ENCODE results near the gene PNPT1.
A peak's percentile ranks its signal among the peaks of the same experiment; 100 is the strongest.
"Not testable (repeated sequence)": the region's sequence is repeated elsewhere in the genome, so short reads cannot be mapped to it uniquely, and the experiment has no call there.

PNPT1 gene

DNA sequence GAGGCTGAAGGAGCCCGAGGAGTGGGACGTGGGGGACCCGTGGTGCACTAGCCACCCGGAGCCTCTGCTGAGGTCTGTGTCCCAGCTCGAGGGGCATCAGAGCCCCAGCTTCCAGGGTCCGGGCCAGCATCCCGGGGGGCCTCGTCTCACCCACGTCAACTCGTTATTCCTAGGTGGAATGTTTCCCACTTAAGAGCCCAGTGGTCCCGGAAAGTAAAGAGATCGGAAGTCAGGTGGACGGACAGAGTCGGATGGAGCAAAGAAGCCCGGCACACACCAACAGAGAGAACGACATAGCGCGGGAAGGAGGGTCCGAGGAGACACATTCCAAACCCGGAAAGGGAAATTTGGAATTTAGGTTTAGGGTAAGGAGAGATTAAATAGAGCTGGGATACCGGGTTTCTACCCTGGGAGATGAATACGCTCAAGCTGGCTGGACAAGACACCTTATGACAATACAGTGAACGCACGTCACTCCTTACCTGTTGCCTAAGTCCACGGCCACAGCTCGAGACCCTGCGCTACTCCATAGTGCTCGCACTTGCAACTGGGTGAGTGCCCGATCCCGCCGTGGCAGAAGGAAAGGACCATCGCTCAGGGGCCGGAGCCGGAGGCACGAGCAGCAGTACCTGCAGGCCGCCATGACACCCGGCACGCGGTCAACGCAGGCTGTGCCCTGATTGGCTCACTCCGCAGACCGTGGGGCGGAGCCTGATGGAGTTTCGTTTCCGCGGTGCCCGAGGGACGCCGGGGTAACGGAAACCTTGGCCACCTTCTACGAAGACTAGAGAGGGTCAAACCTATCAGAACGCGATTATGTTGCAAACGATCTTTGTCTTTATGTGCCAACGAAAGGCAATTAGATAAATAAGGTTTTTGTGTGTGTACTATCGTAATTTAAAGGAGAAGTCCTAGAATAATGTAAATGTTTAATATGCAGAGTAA, at the start of gene PNPT1:
Gene PNPT1 (minus strand): TSS at position 664 of the 945 bp plus-strand sequence. CDS start 21 bp downstream, at position 643.
- peak; percentile 94 for DNase-seq (ENCODE audit: low spot score)

GRCh38 chr2:55742996-55743395, 49.4 kb upstream of the PNPT1 start:
- no peak for DNase-seq (ENCODE audit: low spot score)

- not testable (repeated sequence) for DNase-seq (ENCODE audit: low spot score)
These were observed 42.4 kb upstream of the PNPT1 start for GRCh38 chr2:55736019-55736536.

DNA sequence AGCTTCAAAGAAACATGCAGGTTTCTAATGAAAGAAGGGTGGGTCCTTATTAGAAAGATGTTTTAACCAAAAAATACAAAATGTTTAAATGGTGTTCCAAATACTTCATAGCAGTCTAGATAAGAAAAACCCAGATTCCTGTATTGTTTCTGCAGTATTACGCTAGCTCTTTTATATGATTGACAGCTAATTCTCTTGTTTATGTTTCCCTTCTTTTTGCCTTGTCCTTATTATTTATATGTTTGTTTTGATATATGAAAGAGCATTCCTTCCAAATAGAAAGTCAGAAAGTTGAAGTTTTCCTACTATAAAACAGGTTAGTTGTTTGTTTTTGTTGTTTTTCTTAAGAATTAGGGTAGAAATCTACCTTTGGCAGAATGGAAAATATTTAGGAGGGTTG, 41.1 kb upstream of the PNPT1 start:
- DNase-seq (ENCODE audit: low spot score), result no peak

GRCh38 chr2:55733335-55733734, 39.7 kb upstream of the PNPT1 start:
- no peak for DNase-seq (ENCODE audit: low spot score)

DNA sequence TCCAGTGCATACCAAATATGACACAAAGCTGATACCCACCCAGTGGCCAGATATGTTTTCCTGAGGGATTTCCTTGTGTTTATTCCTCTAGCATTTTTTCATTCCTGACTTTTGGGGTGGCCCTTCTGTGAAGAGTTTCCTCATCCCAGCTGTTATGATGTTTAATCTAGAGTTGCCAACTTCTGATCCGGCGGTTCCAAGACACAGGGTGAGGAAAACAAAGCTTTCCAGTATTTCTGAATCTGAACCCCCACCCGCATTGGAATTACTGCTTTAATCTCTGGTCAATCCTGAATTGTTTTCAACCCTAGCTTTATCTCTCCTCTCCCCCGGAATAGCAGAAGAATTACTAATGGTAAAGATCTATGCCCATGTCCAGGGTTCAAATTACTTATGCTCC, 39.2 kb upstream of the PNPT1 start:
- no peak for DNase-seq (ENCODE audit: low spot score)

DNA sequence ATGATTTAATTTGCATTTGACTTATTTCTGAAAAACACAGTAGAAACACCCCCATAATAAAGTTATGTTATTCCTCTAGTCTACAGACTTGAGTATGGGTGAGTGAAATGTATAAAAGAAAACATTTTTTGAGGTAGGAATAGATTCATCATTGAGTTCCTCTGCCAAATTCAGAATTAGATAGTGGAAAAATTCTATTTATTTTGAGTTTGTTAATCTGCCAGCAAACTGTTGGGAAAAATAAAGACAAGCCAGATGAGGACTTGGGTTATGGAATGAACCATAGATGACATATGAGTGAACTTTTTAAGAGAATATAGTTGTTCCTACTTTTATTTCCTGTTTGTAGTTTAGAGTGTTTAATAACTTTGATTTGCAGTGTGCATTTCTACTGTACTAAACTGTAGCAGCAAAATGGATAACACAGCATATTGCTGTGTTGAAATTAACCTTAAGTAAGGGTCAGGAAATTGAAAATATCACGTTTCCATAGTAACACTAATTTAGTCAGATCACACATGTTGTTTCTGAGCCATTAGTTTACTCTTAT, 35.6 kb upstream of the PNPT1 start:
- DNase-seq (ENCODE audit: low spot score), result no peak

- DNase-seq (ENCODE audit: low spot score), result no peak
These were observed 28.1 kb upstream of the PNPT1 start for GRCh38 chr2:55721596-55722215.

- no peak for DNase-seq (ENCODE audit: low spot score)
These were observed 26.8 kb upstream of the PNPT1 start for GRCh38 chr2:55720417-55720816.

DNA sequence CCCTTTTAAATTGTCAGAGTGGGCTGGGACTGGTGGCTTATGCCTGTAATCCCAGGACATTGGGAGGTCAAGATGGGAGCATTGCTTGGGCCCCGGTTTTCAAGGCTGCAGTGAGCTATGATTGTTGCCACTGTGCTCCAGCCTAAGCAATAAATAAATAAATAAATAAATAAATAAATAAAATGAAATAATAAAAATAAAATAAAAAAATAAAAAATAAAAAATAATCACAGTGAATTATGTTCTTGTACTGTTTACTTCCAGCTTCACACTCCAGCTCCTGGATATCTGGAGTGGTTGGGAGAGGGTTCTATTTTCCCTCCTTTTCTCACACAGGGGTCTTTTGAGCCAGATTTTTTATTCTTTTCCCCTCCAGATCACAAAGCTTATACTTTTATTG, 26.2 kb upstream of the PNPT1 start:
- no peak for DNase-seq (ENCODE audit: low spot score)

- peak; percentile 62 for DNase-seq (ENCODE audit: low spot score)
These were observed 24.7 kb upstream of the PNPT1 start for GRCh38 chr2:55718165-55719008.

GRCh38 chr2:55715626-55716025, 22.0 kb upstream of the PNPT1 start:
- DNase-seq (ENCODE audit: low spot score), result no peak

GRCh38 chr2:55715178-55715577, 21.5 kb upstream of the PNPT1 start:
- DNase-seq (ENCODE audit: low spot score), result not testable (repeated sequence)

- DNase-seq (ENCODE audit: low spot score), result no peak
These were observed 18.9 kb upstream of the PNPT1 start for GRCh38 chr2:55712477-55713060.

DNA sequence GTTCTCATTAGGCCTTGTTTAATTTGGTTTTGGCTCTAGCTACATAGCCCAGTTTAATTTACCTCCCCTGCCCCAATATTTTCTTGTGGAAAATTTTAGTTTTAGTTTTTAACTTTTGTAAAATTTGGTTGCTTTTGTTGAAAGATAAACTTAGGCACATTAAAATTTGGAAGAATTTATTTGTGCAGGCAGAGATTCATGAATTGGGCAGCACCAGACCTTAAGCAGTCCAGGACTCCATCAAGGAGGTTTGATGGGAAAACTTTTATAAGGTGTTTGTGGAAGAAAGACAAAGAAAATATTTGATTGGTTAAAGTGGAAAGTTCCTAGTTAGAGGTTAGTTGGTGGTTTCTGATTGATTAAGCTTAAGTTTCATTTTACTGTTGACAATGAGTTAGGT, 16.4 kb upstream of the PNPT1 start:
- no peak for DNase-seq (ENCODE audit: low spot score)

DNA sequence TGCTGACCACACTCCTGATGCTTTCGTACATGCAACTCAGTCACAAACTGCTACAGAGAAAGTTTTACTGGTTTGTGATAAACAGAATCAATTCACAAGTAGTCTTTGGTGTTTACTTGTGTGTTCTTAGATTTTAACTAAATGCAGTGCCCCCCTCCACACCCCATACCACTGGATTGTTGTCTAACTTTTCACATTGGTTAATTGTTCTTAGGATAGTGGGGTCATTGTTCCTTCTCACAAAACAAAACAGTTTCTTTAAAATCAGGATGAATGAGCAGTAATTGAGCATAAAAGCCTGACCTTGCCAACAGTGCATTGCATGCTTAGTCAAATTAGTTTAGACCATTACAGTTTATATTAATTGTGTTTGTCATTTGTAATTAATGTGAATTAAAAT, 14.1 kb upstream of the PNPT1 start:
- DNase-seq (ENCODE audit: low spot score), result no peak

- not testable (repeated sequence) for DNase-seq (ENCODE audit: low spot score)
These were observed 12.6 kb upstream of the PNPT1 start for GRCh38 chr2:55706258-55706657.

DNA sequence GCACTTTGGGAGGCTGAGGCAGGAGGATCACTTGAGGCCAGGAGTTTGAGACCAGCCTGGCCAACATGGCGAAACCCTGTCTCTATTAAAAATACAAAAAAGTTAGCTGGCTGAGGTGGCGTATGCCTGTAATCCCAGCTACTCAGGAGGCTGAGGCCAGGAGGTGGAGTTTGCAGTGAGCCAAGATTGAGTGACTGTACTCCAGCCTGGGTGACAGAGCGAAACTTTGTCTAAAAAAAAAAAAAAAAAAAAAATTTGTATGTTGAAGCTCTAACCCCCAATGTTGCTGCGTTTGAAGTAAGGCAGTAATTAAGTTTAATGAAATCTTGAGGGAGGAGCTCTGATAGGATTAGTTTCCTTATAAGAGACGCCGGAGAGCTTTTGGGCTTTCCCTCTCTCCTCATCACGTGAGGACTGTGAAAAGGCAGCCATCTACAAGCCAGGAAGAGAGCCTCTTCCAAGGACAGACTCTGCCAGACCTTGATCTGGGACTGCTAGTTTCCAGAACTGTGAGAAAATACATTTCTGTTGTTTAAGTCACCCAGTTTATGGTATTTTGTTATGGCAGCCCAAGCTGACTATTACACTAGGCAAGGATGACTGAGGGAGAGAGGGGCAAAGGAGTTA, 11.5 kb upstream of the PNPT1 start:
- DNase-seq (ENCODE audit: low spot score), result no peak

GRCh38 chr2:55703350-55703749, 9.7 kb upstream of the PNPT1 start:
- no peak for DNase-seq (ENCODE audit: low spot score)

DNA sequence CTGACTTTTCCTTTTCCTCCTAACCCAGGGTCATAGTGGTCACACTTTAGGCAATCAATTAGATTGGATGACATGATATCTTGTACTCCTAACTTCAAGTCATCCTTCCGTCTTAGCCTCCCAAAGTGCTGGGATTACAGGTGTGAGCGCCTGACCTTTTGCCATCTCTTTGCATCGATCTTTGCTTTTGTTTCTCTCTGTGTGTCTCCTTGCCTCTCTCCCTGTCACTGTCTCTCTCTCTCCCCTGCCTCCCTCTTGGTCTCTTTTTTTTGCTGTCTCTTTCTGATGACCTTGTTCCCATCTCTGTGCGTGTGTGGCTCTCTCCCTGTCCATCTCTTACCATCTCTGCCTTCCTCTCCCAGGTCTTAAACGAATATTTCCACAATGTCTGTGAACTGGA, 904 bp downstream of the PNPT1 start:
- DNase-seq (ENCODE audit: low spot score), result not testable (repeated sequence)

DNA sequence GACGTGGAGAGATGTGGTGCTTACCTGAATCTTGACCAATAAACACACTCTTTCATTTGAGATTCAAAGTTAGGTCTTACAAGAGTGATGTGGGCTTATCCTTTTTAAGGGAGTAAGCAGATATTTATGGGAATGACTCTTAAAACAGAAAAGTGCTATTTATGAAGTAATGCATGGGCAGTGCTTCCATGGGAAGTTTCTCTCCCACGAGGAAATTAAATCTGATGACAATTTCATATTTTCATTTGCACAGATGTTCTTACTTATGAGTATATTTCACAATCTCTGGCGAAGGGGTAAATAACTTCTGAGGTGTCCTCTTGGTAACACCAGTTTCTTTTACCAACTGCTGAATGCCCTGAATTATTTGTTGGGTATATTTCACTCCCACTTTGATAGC, 21.0 kb downstream of the PNPT1 start:
- DNase-seq (ENCODE audit: low spot score), result no peak

All from cerebellar cortex (tissue), 1 donor.